ENCODE results near the gene LASP1NB.
A peak's percentile ranks its signal among the peaks of the same experiment; 100 is the strongest.

The LASP1NB gene

GRCh38 chr17:38889745-38890409, 35.5 kb upstream of the LASP1NB start:
- Histone ChIP-seq H3K36me3 (ENCODE audit: control insufficient read depth in 2 of 3, insufficient read depth in 3 of 3, low read length in 3 of 3) (peaks cover 0 to 44% (median 6%) of the 10 kb centered on the region in 3 experiments), H3K27me3 (ENCODE audit: control insufficient read depth in 2 of 2, insufficient read depth in 2 of 2, low read length in 2 of 2) (no peaks in the 10 kb centered on the region), H3K27ac (ENCODE audit: low read depth, low read length) (peak overlapping the region; percentile 67), H3K4me3 (ENCODE audit: low read length) (no peak overlapping the region), H3K9me3 (ENCODE audit: control insufficient read depth in 2 of 3, low read length in 3 of 3) (no peaks in the 10 kb centered on the region), H3K4me1 (ENCODE audit: control insufficient read depth in 2 of 2, insufficient read depth in 2 of 2, low read length in 2 of 2) (peaks cover 77 to 87% of the 10 kb centered on the region in 2 donors)
- H3K4me3 Mint-ChIP-seq = peak overlapping the region; percentile 13 to 74 (median 68)
- H3K27ac Mint-ChIP-seq = peak overlapping the region; percentile 64 to 96 (median 90)
- no peak for DNase-seq
- peaks cover 0 to 3% (median 0%) of the 10 kb centered on the region in 11 donors for H3K9me3 Mint-ChIP-seq
- ATAC-seq = no peak
- intact Hi-C loops (cut with micrococcal nuclease) = loop anchor here in 1 of 2 donors (2.0 kb wide), 1 partner anchor 19 kb away; the partner anchor contains the start of gene LASP1
- ChIA-PET CTCF (no interaction called here), POLR2A (interaction anchor here (0.7 to 2.0 kb wide), 4 partner anchors 9 to 28 kb away, joined by 3 to 5 read pairs (median 5); partner anchors contain the start of gene LASP1)
- peaks cover 0 to 25% (median 9%) of the 10 kb centered on the region in 5 donors for H3K36me3 Mint-ChIP-seq
- peaks cover 52 to 98% (median 84%) of the 10 kb centered on the region in 7 donors for H3K4me1 Mint-ChIP-seq
- no peaks in the 10 kb centered on the region for H3K27me3 Mint-ChIP-seq

- H3K27ac ChIP-seq (ENCODE audit: low read depth, low read length) = peak overlapping the region; percentile 67
- no peak overlapping the region for H3K4me3 ChIP-seq (ENCODE audit: low read length)
- peaks cover 0 to 40% (median 6%) of the 10 kb centered on the region in 3 experiments for H3K36me3 ChIP-seq (ENCODE audit: control insufficient read depth in 2 of 3, insufficient read depth in 3 of 3, low read length in 3 of 3)
- no peaks in the 10 kb centered on the region for H3K27me3 ChIP-seq (ENCODE audit: control insufficient read depth in 2 of 2, insufficient read depth in 2 of 2, low read length in 2 of 2)
- H3K9me3 ChIP-seq (ENCODE audit: control insufficient read depth in 2 of 3, low read length in 3 of 3) = no peaks in the 10 kb centered on the region
- Mint-ChIP-seq H3K4me3 (peak overlapping the region in 9 of 10 donors; percentile 54 to 74 (median 69)), H3K27ac (peak overlapping the region; percentile 64 to 96 (median 90)), H3K36me3 (peaks cover 0 to 26% (median 9%) of the 10 kb centered on the region in 5 donors), H3K4me1 (peaks cover 50 to 94% (median 80%) of the 10 kb centered on the region in 7 donors), H3K9me3 (peaks cover 0 to 3% (median 0%) of the 10 kb centered on the region in 11 donors), H3K27me3 (no peaks in the 10 kb centered on the region)
- peak; percentile 21 for ATAC-seq
- CTCF ChIA-PET = interaction anchor here (1.0 kb wide), 1 partner anchor 18 kb away, joined by 3 read pairs; no protein-coding TSS in a partner anchor
- intact Hi-C loops (cut with micrococcal nuclease) = loop anchor here in 1 of 2 donors (2.0 kb wide), 1 partner anchor 20 kb away; the partner anchor contains the start of gene LASP1
- peaks cover 72 to 82% of the 10 kb centered on the region in 2 donors for H3K4me1 ChIP-seq (ENCODE audit: control insufficient read depth in 2 of 2, insufficient read depth in 2 of 2, low read length in 2 of 2)
- POLR2A ChIA-PET = interaction anchor here (0.7 to 2.0 kb wide), 4 partner anchors 8 to 27 kb away, joined by 3 to 5 read pairs (median 5); partner anchors contain the start of gene LASP1
- peak in 2 of 9 donors; percentile 19 to 22 for DNase-seq
Measured at GRCh38 chr17:38890410-38890746, 35.0 kb upstream of the LASP1NB start.

- Mint-ChIP-seq H3K4me3 (peak overlapping the region; percentile 6 to 78 (median 62)), H3K27ac (peak overlapping the region; percentile 53 to 97 (median 91)), H3K36me3 (peaks cover 0 to 27% (median 5%) of the 10 kb centered on the region in 5 donors), H3K9me3 (peaks cover 0 to 2% (median 0%) of the 10 kb centered on the region in 11 donors), H3K27me3 (no peaks in the 10 kb centered on the region), H3K4me1 (peaks cover 39 to 89% (median 75%) of the 10 kb centered on the region in 7 donors)
- POLR2A ChIA-PET = interaction anchor here (0.5 to 1.3 kb wide), 7 partner anchors 11 to 262 kb away, joined by 3 to 7 read pairs (median 3); partner anchors contain the start of gene LASP1
- intact Hi-C loops (cut with micrococcal nuclease) = loop anchor here in 1 of 2 donors (2.0 kb wide), 1 partner anchor 21 kb away; the partner anchor contains the start of gene LASP1
- Histone ChIP-seq H3K4me3 (ENCODE audit: low read length) (no peak overlapping the region), H3K27me3 (ENCODE audit: control insufficient read depth in 2 of 2, insufficient read depth in 2 of 2, low read length in 2 of 2) (no peaks in the 10 kb centered on the region), H3K9me3 (ENCODE audit: control insufficient read depth in 2 of 3, low read length in 3 of 3) (no peaks in the 10 kb centered on the region), H3K27ac (ENCODE audit: low read depth, low read length) (peak overlapping the region; percentile 67), H3K4me1 (ENCODE audit: control insufficient read depth in 2 of 2, insufficient read depth in 2 of 2, low read length in 2 of 2) (peaks cover 72 to 76% of the 10 kb centered on the region in 2 donors), H3K36me3 (ENCODE audit: control insufficient read depth in 2 of 3, insufficient read depth in 3 of 3, low read length in 3 of 3) (peaks cover 4 to 50% (median 6%) of the 10 kb centered on the region in 3 experiments)
- CTCF ChIA-PET = interaction anchor here (0.5 to 1.3 kb wide), 7 partner anchors 19 to 261 kb away, joined by 3 to 4 read pairs (median 3); partner anchors contain the start of genes LASP1 and RPL23
- ATAC-seq (peak; percentile 78), DNase-seq (peak in 6 of 9 donors; percentile 16 to 55 (median 44))
Measured at GRCh38 chr17:38891441-38891840, 34.0 kb upstream of the LASP1NB start.

- Histone ChIP-seq H3K4me3 (ENCODE audit: low read length) (no peak overlapping the region), H3K27me3 (ENCODE audit: control insufficient read depth in 2 of 2, insufficient read depth in 2 of 2, low read length in 2 of 2) (no peaks in the 10 kb centered on the region), H3K36me3 (ENCODE audit: control insufficient read depth in 2 of 3, insufficient read depth in 3 of 3, low read length in 3 of 3) (peaks cover 4 to 54% (median 6%) of the 10 kb centered on the region in 3 experiments), H3K27ac (ENCODE audit: low read depth, low read length) (peak overlapping the region; percentile 67), H3K4me1 (ENCODE audit: control insufficient read depth in 2 of 2, insufficient read depth in 2 of 2, low read length in 2 of 2) (peaks cover 75 to 76% of the 10 kb centered on the region in 2 donors), H3K9me3 (ENCODE audit: control insufficient read depth in 2 of 3, low read length in 3 of 3) (no peaks in the 10 kb centered on the region)
- ChIA-PET CTCF (interaction anchor here (1.1 to 1.3 kb wide), 3 partner anchors 23 to 261 kb away, joined by 3 to 4 read pairs (median 4); partner anchors contain the start of genes LASP1 and RPL23), POLR2A (interaction anchor here (0.6 to 1.3 kb wide), 8 partner anchors 9 to 262 kb away, joined by 3 to 7 read pairs (median 3); partner anchors contain the start of gene LASP1)
- peaks cover 0 to 2% (median 0%) of the 10 kb centered on the region in 11 donors for H3K9me3 Mint-ChIP-seq
- no peaks in the 10 kb centered on the region for H3K27me3 Mint-ChIP-seq
- peaks cover 0 to 31% (median 5%) of the 10 kb centered on the region in 5 donors for H3K36me3 Mint-ChIP-seq
- H3K27ac Mint-ChIP-seq = peak overlapping the region; percentile 53 to 97 (median 91)
- ATAC-seq = no peak
- peak overlapping the region in 9 of 10 donors; percentile 6 to 78 (median 68) for H3K4me3 Mint-ChIP-seq
- no peak for DNase-seq
- peaks cover 36 to 89% (median 75%) of the 10 kb centered on the region in 7 donors for H3K4me1 Mint-ChIP-seq
- intact Hi-C loops (cut with micrococcal nuclease) = no loop called here
Measured at GRCh38 chr17:38892083-38892482, 33.3 kb upstream of the LASP1NB start.

GRCh38 chr17:38892620-38893019, 32.8 kb upstream of the LASP1NB start:
- intact Hi-C loops (cut with micrococcal nuclease) = no loop called here
- DNase-seq (no peak), ATAC-seq (no peak)
- H3K36me3 ChIP-seq (ENCODE audit: control insufficient read depth in 2 of 3, insufficient read depth in 3 of 3, low read length in 3 of 3) = peaks cover 4 to 54% (median 6%) of the 10 kb centered on the region in 3 experiments
- Mint-ChIP-seq H3K27me3 (no peaks in the 10 kb centered on the region), H3K36me3 (peaks cover 0 to 37% (median 5%) of the 10 kb centered on the region in 5 donors), H3K4me3 (peak overlapping the region in 5 of 10 donors; percentile 39 to 73 (median 71)), H3K27ac (peak overlapping the region in 7 of 9 donors; percentile 63 to 97 (median 90)), H3K4me1 (peaks cover 38 to 89% (median 75%) of the 10 kb centered on the region in 7 donors), H3K9me3 (peaks cover 0 to 2% (median 0%) of the 10 kb centered on the region in 11 donors)
- H3K4me3 ChIP-seq (ENCODE audit: low read length) = no peak overlapping the region
- no peaks in the 10 kb centered on the region for H3K9me3 ChIP-seq (ENCODE audit: control insufficient read depth in 2 of 3, low read length in 3 of 3)
- H3K4me1 ChIP-seq (ENCODE audit: control insufficient read depth in 2 of 2, insufficient read depth in 2 of 2, low read length in 2 of 2) = peaks cover 76 to 80% of the 10 kb centered on the region in 2 donors
- H3K27ac ChIP-seq (ENCODE audit: low read depth, low read length) = peak overlapping the region; percentile 67
- ChIA-PET POLR2A (interaction anchor here (0.9 to 2.8 kb wide), 5 partner anchors 8 to 39 kb away, joined by 3 to 18 read pairs (median 6); partner anchors contain the start of genes LASP1 and RPL23), CTCF (no interaction called here)
- no peaks in the 10 kb centered on the region for H3K27me3 ChIP-seq (ENCODE audit: control insufficient read depth in 2 of 2, insufficient read depth in 2 of 2, low read length in 2 of 2)

GRCh38 chr17:38893113-38893512, 32.3 kb upstream of the LASP1NB start:
- Histone ChIP-seq H3K27me3 (ENCODE audit: control insufficient read depth in 2 of 2, insufficient read depth in 2 of 2, low read length in 2 of 2) (no peaks in the 10 kb centered on the region), H3K4me3 (ENCODE audit: low read length) (no peak overlapping the region), H3K27ac (ENCODE audit: low read depth, low read length) (peak overlapping the region; percentile 67), H3K36me3 (ENCODE audit: control insufficient read depth in 2 of 3, insufficient read depth in 3 of 3, low read length in 3 of 3) (peaks cover 4 to 50% (median 6%) of the 10 kb centered on the region in 3 experiments), H3K9me3 (ENCODE audit: control insufficient read depth in 2 of 3, low read length in 3 of 3) (no peaks in the 10 kb centered on the region), H3K4me1 (ENCODE audit: control insufficient read depth in 2 of 2, insufficient read depth in 2 of 2, low read length in 2 of 2) (peaks cover 78 to 85% of the 10 kb centered on the region in 2 donors)
- H3K27ac Mint-ChIP-seq = peak overlapping the region; percentile 54 to 95 (median 88)
- H3K9me3 Mint-ChIP-seq = peaks cover 0 to 2% (median 0%) of the 10 kb centered on the region in 11 donors
- intact Hi-C loops (cut with micrococcal nuclease) = no loop called here
- ChIA-PET POLR2A (interaction anchor here (0.5 to 2.8 kb wide), 7 partner anchors 8 to 269 kb away, joined by 3 to 18 read pairs (median 5); partner anchors contain the start of genes LASP1 and RPL23), CTCF (interaction anchor here (0.6 to 1.7 kb wide), 4 partner anchors 9 to 572 kb away, joined by 3 to 11 read pairs (median 4); no protein-coding TSS in a partner anchor)
- ATAC-seq = no peak
- H3K36me3 Mint-ChIP-seq = peaks cover 0 to 39% (median 5%) of the 10 kb centered on the region in 5 donors
- no peaks in the 10 kb centered on the region for H3K27me3 Mint-ChIP-seq
- H3K4me3 Mint-ChIP-seq = peak overlapping the region in 4 of 10 donors; percentile 14 to 72 (median 48)
- no peak for DNase-seq
- peaks cover 42 to 89% (median 77%) of the 10 kb centered on the region in 7 donors for H3K4me1 Mint-ChIP-seq
